Duodenal mucosa (tissue), 2 donors: ENCODE measurements around the gene ELAVL2.

ENCODE experiments used
- H3K27ac ChIP-seq: one replicate; pipeline ENCODE4 v1.7.0; 2013; ENCODE audit warnings: low read depth, low read length
- H3K27me3 ChIP-seq, 2 donors: one replicate each; pipeline ENCODE4 v1.7.0; 2013; ENCODE audit warnings: low read length in 2 of 2, control low read depth in 1 of 2; ENCODE audit not compliant: insufficient read depth in 2 of 2, control insufficient read depth in 1 of 2
- H3K36me3 ChIP-seq, 2 donors: one replicate each; pipeline ENCODE4 v1.7.0; 2013; ENCODE audit warnings: low read length in 2 of 2, control low read depth in 1 of 2; ENCODE audit not compliant: insufficient read depth in 2 of 2, control insufficient read depth in 1 of 2
- H3K4me1 ChIP-seq, 2 donors: one replicate each; pipeline ENCODE4 v1.7.0; 2013; ENCODE audit warnings: low read length in 2 of 2, control low read depth in 1 of 2; ENCODE audit not compliant: insufficient read depth in 2 of 2, control insufficient read depth in 1 of 2
- H3K4me3 ChIP-seq, 2 donors: one replicate each; pipeline ENCODE4 v1.7.0; 2013; ENCODE audit warnings: low read length in 2 of 2, low read depth in 1 of 2
- H3K9ac ChIP-seq, 2 donors: one replicate each; pipeline ENCODE4 v1.7.0; 2013; ENCODE audit warnings: low read length in 2 of 2, low read depth in 1 of 2
- H3K9me3 ChIP-seq, 2 donors: one replicate each; pipeline ENCODE4 v1.7.0; 2013; ENCODE audit warnings: low read length in 2 of 2, control low read depth in 1 of 2; ENCODE audit not compliant: control insufficient read depth in 1 of 2

ELAVL2 gene

DNA sequence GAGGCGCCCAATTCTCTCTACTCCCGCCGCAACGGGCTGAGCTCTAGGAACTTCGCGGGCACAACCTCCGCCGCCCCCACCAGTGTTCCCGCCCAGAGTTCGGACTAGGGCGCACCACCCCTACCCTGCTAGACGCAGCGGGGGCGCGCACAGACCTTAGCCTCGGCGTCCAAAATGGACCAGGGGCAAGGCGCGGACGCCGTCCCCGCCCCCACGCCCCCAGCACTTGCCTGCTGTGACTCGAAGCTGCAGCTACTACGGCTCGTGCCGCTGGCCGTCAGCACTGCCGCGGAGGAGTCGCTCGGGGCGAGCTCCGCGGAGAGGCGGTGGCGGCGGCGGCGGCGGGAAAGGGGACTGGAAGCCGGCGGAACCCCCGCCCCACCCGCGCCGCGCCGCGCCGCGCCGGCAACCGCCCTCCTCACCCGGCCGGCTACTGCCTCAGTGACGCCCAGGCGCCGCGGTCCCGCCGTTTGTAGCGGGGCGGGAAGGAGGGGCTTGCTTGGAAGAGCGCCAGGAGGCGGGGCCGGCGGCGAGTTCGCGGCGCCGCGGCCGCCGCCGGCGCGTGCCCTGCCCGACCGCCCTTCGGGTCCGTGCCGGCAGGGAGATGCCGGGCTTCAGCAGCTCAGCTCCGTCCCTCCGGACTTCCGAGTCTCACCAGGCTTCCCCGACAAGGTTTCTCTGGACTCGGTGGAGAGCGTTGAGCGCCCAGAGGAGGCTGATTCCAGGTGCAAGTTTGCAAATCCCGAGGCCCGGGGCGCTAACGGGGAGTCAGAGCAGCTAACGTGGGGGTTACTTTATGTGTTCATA, 4.5 kb downstream of the ELAVL2 start:
- Histone ChIP-seq H3K27ac (no peak overlapping the region), H3K9me3 (peaks cover 0 to 11% of the 10 kb centered on the region in 2 donors), H3K9ac (no peak overlapping the region), H3K36me3 (no peaks in the 10 kb centered on the region), H3K4me3 (no peak overlapping the region), H3K4me1 (no peaks in the 10 kb centered on the region), H3K27me3 (peaks cover 9 to 48% of the 10 kb centered on the region in 2 donors)

- peaks cover 0 to 11% of the 10 kb centered on the region in 2 donors for H3K9me3 ChIP-seq
- no peaks in the 10 kb centered on the region for H3K4me1 ChIP-seq
- H3K4me3 ChIP-seq = no peak overlapping the region
- H3K9ac ChIP-seq = no peak overlapping the region
- H3K27ac ChIP-seq = no peak overlapping the region
- peaks cover 9 to 42% of the 10 kb centered on the region in 2 donors for H3K27me3 ChIP-seq
- H3K36me3 ChIP-seq = no peaks in the 10 kb centered on the region
Observed at GRCh38 chr9:23820451-23821374, 5.3 kb downstream of the ELAVL2 start.

DNA sequence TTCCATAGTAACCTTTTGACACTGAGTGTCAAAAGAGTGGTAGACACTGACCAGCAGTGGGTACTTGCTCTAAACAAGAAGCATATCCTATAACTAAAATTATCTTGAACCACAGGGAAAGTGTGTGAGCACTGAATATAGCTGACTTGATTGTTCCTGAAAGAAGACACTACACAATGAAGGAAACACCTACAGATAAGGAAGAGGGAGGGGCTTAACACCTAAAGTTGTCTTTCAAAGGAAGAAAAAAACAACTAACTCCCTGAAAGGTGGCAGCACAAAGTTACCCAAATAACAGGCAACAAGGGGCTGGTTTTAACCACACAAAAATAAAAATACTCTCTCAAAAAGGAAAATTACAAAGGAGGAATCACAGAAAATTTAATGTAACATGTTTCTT, 6.6 kb downstream of the ELAVL2 start:
- Histone ChIP-seq H3K4me3 (no peak overlapping the region), H3K9ac (no peak overlapping the region), H3K4me1 (no peaks in the 10 kb centered on the region), H3K36me3 (no peaks in the 10 kb centered on the region), H3K27ac (no peak overlapping the region), H3K27me3 (peaks cover 9 to 29% of the 10 kb centered on the region in 2 donors), H3K9me3 (peaks cover 0 to 11% of the 10 kb centered on the region in 2 donors)

GRCh38 chr9:23814243-23814642, 11.8 kb downstream of the ELAVL2 start:
- Histone ChIP-seq H3K27ac (no peak overlapping the region), H3K36me3 (no peaks in the 10 kb centered on the region), H3K4me1 (no peaks in the 10 kb centered on the region), H3K27me3 (no peaks in the 10 kb centered on the region), H3K9ac (no peak overlapping the region), H3K9me3 (peaks cover 0 to 5% of the 10 kb centered on the region in 2 donors), H3K4me3 (no peak overlapping the region)

- no peaks in the 10 kb centered on the region for H3K9me3 ChIP-seq
- no peak overlapping the region for H3K4me3 ChIP-seq
- H3K27me3 ChIP-seq = no peaks in the 10 kb centered on the region
- H3K27ac ChIP-seq = no peak overlapping the region
- H3K36me3 ChIP-seq = no peaks in the 10 kb centered on the region
- no peak overlapping the region for H3K9ac ChIP-seq
- no peaks in the 10 kb centered on the region for H3K4me1 ChIP-seq
Observed at GRCh38 chr9:23812673-23813072, 13.4 kb downstream of the ELAVL2 start.

GRCh38 chr9:23811633-23812032, 14.4 kb downstream of the ELAVL2 start:
- Histone ChIP-seq H3K27ac (no peak overlapping the region), H3K4me3 (no peak overlapping the region), H3K9ac (no peak overlapping the region), H3K4me1 (no peaks in the 10 kb centered on the region), H3K36me3 (no peaks in the 10 kb centered on the region), H3K27me3 (no peaks in the 10 kb centered on the region), H3K9me3 (no peaks in the 10 kb centered on the region)

DNA sequence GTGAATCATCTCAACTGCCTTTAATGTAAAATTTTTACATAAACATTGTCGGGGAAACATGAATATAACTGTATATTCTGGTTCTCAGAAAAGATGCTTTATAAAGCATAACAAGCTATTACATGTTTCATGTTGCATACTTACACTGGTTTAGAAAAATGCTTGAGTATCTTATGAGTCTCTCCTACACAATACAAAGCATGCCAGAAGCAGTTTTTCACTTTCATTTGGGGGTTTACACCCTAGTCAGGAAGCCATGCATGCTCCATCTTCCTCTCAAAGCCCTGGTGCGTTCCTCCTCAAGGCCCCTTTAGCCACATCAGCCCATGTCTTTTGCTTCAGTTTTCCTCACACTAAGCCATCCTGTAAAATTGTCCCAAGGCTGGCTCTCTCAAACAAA, 22.8 kb downstream of the ELAVL2 start:
- no peak overlapping the region for H3K4me3 ChIP-seq

GRCh38 chr9:23801523-23801922, 24.5 kb downstream of the ELAVL2 start:
- H3K27me3 ChIP-seq = no peaks in the 10 kb centered on the region
- no peak overlapping the region for H3K4me3 ChIP-seq
- H3K36me3 ChIP-seq = no peaks in the 10 kb centered on the region
- H3K27ac ChIP-seq = no peak overlapping the region
- no peak overlapping the region for H3K9ac ChIP-seq
- H3K4me1 ChIP-seq = no peaks in the 10 kb centered on the region
- peaks cover 0 to 2% of the 10 kb centered on the region in 2 donors for H3K9me3 ChIP-seq

More for the DNA sequence above, 22.8 kb downstream of the ELAVL2 start:
- no peaks in the 10 kb centered on the region for H3K36me3 ChIP-seq
- H3K27ac ChIP-seq = no peak overlapping the region
- H3K27me3 ChIP-seq = no peaks in the 10 kb centered on the region
- no peak overlapping the region for H3K9ac ChIP-seq
- no peaks in the 10 kb centered on the region for H3K9me3 ChIP-seq
- no peaks in the 10 kb centered on the region for H3K4me1 ChIP-seq

DNA sequence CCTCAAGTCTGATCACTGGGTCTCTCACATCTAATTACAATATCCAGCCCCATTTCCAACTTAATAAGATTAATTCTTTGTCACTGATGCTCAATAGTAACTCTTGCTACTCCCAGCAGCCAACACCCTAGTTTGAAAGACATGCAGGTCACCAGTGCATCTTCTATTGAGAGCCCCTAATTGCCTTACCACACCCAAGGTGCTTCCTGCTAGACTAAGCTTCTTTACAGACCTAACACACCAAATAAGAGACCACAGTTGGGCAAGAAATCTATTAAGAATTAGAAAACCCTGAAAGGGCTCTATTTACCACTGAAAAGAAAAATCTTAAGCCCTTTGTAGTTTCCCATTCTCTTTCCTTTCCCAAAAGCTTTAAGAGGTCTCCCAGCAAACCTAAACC, 26.5 kb downstream of the ELAVL2 start:
- H3K9me3 ChIP-seq = peaks cover 0 to 2% of the 10 kb centered on the region in 2 donors
- no peak overlapping the region for H3K4me3 ChIP-seq
- H3K36me3 ChIP-seq = no peaks in the 10 kb centered on the region
- no peak overlapping the region for H3K9ac ChIP-seq
- H3K27me3 ChIP-seq = no peaks in the 10 kb centered on the region
- H3K27ac ChIP-seq = no peak overlapping the region
- H3K4me1 ChIP-seq = no peaks in the 10 kb centered on the region

- H3K27me3 ChIP-seq = no peaks in the 10 kb centered on the region
Observed at GRCh38 chr9:23798325-23798724, 27.7 kb downstream of the ELAVL2 start.

More at GRCh38 chr9:23798325-23798724, 27.7 kb downstream of the ELAVL2 start:
- H3K27ac ChIP-seq = no peak overlapping the region
- no peak overlapping the region for H3K4me3 ChIP-seq
- no peaks in the 10 kb centered on the region for H3K4me1 ChIP-seq
- no peaks in the 10 kb centered on the region for H3K36me3 ChIP-seq
- H3K9me3 ChIP-seq = peaks cover 0 to 2% of the 10 kb centered on the region in 2 donors
- no peak overlapping the region for H3K9ac ChIP-seq
